RWPE1 (cell line): ENCODE measurements around the gene MACO1.

Source experiments
- CTCF ChIA-PET: fragments of 350-600 bp; sonication (Branson Sonifier 250); formaldehyde crosslinking; extraction: SDS; loops from one replicate; lab custom pipeline; 2021; lab: Yijun Ruan, JAX
- POLR2A ChIA-PET: fragments of 400-600 bp; formaldehyde crosslinking; extraction: SDS; loops from one replicate; lab custom pipeline; 2020; ENCODE audit warnings: antibody characterized with exemption; ENCODE audit not compliant: low non-redundant PET; lab: Yijun Ruan, JAX
- DNase-seq: peaks from one replicate; pipeline ENCODE4 v3.0.0; 2012; ENCODE audit warnings: low spot score
- H3K27ac ChIP-seq: fragments of 450-650 bp; 2 replicates; pipeline ENCODE4 v1.5.1; 2017
- CTCF ChIP-seq: fragments of 450-650 bp; conservative IDR thresholded peaks from 2 replicates; pipeline ENCODE4 v1.5.1; 2017; ENCODE audit warnings: low read depth, mild to moderate bottlenecking

Gene MACO1

GRCh38 chr1:25530186-25531081 is 99.7 kb downstream of the MACO1 start:
- no peak for DNase-seq
- no peak for TF ChIP-seq CTCF
- no peak overlapping the region for H3K27ac ChIP-seq
- CTCF ChIA-PET = no interaction called here
- POLR2A ChIA-PET = no interaction called here

DNA sequence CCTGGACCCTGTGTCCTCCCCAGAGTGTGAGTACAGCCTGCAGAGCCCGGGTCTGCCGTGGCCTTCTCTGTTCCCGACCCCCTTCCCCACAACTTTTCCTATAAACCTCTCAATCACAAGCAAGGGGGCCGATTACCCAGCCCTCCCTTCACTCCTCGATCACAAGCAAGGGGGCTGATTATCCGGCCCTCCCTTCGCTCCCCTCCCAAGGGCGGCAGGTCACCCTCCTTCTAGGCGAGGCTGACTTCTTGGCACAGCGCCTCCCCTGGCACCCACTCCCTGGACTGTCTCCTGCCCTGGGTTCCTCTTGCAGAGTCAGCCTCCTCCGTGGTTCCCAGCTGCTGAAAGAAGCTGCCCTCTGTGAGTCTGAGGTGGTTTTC is 100.4 kb downstream of the MACO1 start:
- no peak overlapping the region for H3K27ac ChIP-seq
- no peak for DNase-seq
- CTCF ChIA-PET = no interaction called here
- TF ChIP-seq CTCF = no peak
- POLR2A ChIA-PET = no interaction called here

- CTCF ChIA-PET = interaction anchor here (0.6 kb wide), 1 partner anchor 29 kb away, joined by 3 read pairs; no protein-coding TSS in a partner anchor
- POLR2A ChIA-PET = no interaction called here
- DNase-seq = no peak
- H3K27ac ChIP-seq = no peak overlapping the region
- TF ChIP-seq CTCF = no peak
Measured at GRCh38 chr1:25532970-25533369, 102.3 kb downstream of the MACO1 start.

GRCh38 chr1:25533775-25534409 is 103.2 kb downstream of the MACO1 start:
- no peak for DNase-seq
- ChIA-PET CTCF (no interaction called here), POLR2A (no interaction called here)
- H3K27ac ChIP-seq = no peak overlapping the region
- no peak for TF ChIP-seq CTCF

DNA sequence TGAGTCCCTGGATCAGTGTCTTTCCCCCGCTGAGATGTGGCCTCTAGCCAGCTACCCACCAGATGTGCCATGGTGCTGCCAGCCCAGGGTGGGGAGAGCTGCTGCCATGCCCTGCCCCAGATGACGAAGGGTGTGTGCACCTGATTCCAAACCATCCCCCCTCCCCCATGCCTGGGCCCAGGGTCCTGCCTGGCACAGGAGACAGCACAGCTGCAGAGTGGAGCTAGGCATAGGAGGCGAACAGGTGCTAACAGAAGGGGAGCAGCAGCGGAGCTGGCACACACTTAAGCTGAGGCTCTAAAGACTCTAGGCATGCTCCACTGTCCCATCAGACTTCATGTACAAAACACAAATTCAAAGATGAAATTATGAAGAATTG is 103.7 kb downstream of the MACO1 start:
- ChIA-PET CTCF (no interaction called here), POLR2A (no interaction called here)
- no peak overlapping the region for H3K27ac ChIP-seq
- no peak for TF ChIP-seq CTCF
- DNase-seq = no peak

DNA sequence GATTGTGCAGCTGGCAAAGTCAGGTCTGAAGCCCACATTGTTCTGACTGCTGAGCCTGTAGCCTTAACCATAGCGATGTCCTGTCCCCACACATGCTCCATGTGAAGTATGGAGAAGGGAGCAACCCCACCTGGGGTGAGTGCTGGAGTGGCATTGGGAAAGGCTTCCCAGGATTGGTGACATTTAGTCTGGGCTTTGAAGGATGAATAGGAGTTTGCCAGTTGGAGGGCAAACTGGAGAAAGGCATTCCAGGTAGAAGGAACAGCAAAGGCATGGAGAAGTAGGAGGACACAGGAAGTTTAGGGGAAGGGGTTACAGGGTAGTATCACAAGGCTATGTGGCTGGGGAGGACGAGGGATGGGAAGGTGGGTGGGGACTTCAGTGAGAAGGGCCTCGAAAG is 105.4 kb downstream of the MACO1 start:
- POLR2A ChIA-PET = no interaction called here
- no peak for DNase-seq
- CTCF ChIA-PET = no interaction called here
- no peak for TF ChIP-seq CTCF
- no peak overlapping the region for H3K27ac ChIP-seq
